ENCODE data around the gene GREM1.

GREM1 gene

DNA sequence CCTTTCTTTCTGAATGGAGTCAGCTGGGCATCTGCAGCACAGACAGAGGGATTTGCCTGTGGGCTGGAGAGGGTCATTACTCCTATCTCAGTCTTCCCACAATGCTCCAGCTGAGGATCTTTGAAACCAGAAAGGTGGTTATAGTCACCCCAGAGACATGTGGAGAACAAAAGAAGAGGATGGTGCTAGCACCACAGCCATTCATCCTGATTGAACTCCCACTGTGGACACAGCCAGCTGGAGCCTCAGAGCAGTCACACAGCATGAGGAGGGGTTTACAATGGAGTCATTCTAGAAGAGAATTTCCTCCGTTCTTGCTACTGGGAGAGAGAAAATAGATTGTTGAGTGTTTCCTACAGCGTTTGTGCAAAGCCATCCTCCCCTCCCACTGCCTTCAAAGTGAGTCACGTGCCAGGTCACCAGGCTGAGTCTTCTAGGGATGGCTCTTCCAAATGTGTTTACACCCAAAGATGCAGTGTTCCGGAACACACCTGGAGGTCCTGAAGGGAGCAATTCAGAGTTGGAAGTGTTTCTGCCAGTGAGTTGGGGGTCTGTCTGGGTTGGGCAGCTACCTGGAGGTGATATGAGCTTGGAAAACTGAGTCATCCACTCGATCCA is 18.9 kb upstream of the GREM1 start:
- no peak for DNase-seq

DNA sequence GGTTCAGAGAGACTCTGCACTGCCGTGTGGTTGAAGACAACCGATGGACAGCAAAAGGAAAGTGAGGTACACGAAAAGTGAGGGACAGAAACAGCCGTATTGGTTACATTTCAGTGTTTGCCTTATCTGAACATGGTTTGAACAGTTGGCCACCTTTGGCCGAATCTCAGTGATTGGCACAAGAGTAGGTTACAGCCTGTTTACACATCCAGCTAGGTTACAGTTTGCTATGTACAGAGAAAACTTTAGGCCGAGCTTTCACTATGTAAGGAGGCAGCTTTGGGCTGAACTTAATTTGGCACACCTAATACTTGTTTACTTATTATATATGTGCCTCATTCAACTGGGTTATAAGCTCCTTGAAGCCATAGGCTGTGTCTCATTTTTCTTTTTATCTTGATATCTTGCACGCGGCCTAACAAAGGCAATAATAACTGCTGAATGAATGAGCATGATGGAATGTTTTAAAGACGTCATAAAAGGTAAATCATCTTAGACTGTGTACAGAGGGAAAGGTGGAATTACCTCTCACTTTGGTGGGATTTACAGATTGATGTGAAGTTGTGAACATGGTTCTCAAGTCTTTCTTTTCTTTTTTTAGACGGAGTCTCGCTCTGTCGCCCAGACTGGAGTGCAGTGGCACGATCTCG is 17.2 kb upstream of the GREM1 start:
- DNase-seq: no peak

DNA sequence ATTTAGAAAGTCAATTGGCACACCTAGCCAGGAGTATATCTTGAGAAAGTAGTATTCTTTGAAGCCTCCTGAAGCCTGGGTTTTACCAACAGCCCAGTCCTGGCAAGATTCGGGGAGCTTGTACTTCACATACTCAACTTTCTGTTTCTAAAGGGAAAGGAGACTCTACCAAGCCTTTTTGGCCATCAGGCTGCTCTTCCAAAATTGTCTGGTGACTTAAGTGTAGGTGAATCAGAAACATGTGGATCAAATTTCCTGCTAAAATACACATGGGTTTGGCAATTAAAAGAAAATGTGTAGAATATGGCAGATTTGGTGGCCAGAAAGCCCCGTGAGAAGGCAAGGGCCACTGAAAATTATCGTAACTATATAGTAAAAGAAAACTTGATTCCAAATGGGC is 15.9 kb upstream of the GREM1 start:
- DNase-seq: no peak

DNA sequence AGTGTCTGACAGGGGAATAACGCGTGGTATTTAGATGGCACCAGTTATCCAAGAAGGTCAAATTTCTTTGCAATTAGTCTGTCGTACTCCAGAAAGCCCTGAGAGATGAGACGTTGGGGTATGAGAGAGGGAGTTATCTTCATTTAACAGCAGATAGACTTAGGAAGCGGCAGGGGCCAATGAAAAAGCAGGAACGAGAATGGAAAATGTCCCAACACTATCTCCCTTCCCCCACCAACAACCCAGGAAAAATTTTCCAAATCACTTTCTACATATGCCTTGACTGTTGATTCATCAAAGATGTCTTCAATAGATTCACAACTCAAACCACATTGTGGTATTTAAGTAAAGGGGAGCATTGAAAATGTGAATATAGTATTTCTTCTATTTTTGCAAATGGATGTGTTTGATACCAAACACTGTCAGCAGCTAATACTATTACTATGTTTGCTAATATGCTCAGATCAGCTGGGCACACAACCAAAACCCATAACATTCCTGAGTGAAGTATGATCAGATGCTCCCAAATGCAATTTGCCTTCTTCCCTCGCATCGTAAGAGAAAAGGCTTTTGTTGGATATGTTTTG is 13.3 kb upstream of the GREM1 start:
- peak; percentile 41 for DNase-seq

- no peak for DNase-seq
Observed at GRCh38 chr15:32705446-32705845, 12.4 kb upstream of the GREM1 start.

DNA sequence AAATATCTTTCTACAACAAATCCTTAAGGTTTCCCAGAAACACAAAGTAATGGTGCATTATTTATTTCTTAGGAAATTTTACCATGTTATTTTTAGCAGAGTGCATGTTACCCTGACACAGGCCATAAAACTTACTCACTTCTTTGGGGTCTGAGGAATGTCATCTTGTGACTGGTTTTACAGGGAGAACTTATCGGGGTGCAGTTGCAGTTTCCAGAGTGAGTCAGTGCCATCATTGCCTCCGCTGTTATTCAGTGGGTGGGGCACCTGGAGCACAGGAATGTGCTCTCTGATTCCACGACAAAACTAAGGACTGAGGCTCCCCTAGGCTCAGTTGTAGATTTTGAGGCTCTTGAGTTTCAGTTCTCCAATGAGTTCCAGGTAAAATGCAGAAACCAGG is 11.1 kb upstream of the GREM1 start:
- no peak for DNase-seq

DNA sequence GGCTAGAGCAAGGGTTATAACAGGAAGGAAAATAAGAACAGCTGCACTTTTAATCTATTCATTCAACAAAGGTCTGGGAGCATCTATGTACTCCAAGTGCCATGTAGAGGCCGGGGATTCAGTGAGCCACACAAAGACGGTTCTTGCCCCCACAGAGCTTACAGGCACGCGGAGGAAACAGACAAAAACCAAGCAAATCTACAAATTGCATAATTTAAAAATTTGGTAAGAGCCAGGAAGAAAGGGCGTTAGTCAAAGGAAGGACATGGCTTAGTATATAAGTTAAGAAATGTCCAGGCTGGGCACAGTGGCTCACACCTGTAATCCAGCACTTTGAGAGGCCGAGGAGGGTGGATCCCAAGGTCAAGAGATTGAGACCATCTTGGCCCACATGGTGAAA is 10.4 kb upstream of the GREM1 start:
- no peak for DNase-seq

DNA sequence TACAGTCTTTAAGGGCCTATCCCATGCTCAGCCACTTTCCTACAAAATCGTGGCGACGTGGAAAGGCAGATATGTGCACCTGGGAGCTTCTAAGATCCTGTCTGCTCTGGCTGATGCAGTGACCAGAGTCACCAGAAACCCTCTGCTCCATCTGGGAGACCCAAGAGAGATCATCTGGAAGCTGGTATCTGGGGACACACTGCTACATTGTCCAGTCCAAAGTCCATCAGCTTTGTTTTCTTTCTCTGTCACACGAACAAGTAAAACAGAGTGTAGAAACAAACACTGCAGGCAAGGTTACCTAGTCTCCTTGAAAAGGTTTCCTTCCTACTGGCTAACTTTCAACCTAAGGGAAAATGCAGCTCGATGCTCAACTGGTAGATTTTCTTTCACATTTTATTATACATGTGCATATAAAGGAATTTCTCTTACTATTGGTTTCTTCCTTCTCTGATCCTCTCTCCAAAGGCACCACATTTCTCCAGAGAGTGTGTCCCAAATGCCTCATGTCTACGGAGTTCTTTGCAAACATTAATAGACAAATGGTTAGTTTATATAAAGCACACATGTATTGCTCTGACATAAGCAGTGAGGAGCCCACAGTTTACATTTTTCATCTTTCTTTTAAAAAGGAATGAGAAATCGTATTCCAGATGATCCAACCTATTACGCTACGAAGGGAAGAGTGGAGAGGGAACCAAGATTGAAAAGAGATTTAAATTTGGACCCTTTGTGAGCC is 8.3 kb upstream of the GREM1 start:
- no peak for DNase-seq

DNA sequence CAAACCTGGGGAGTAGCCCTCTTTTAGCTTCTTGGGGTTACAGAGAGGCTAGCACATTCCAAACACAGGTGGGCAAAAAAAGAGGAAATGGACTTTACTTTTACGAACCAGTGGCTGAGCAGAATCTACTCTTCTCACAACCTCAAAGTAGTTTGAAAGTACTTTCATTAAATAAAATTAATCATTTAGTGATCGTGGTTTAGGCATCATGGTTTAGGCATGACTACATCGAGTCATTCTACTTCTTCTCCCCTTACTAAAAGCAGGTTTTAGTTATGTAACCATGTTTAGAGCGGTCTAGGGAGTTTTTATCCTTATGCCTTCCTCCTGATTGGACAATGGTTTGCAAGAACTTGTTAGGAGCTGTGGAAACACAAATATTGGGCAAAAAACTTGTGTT is 2.5 kb upstream of the GREM1 start:
- no peak for DNase-seq

GRCh38 chr15:32716216-32716914 is 1.4 kb upstream of the GREM1 start:
- peak; percentile 38 for DNase-seq

DNA sequence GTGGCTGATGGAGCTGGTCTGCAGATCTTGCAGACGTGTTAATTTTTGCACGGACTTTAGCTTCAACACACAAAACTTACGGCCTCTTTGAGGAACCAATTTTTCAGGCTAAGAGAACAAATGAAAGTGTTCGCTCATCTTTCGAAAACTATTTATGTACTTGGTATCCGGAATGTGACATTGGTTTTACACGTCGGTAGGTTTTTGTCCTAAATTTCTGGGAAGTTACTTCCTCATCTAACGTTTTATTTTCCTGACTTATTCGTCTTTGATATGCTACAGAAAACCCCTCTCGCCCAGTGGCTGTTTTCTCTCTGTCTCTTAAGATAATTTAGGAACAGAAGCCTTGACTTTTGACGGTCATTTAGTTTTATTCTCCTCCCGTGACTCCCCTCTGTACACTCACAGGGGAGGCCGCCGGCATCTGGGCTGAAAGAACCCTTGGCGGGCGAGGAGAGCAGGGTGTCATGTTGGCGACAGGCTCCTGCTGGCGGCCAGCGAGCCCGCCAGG is 834 bp upstream of the GREM1 start:
- DNase-seq: peak; percentile 65

GRCh38 chr15:32718227-32718820 is 520 bp downstream of the GREM1 start:
- peak; percentile 67 for DNase-seq

DNA sequence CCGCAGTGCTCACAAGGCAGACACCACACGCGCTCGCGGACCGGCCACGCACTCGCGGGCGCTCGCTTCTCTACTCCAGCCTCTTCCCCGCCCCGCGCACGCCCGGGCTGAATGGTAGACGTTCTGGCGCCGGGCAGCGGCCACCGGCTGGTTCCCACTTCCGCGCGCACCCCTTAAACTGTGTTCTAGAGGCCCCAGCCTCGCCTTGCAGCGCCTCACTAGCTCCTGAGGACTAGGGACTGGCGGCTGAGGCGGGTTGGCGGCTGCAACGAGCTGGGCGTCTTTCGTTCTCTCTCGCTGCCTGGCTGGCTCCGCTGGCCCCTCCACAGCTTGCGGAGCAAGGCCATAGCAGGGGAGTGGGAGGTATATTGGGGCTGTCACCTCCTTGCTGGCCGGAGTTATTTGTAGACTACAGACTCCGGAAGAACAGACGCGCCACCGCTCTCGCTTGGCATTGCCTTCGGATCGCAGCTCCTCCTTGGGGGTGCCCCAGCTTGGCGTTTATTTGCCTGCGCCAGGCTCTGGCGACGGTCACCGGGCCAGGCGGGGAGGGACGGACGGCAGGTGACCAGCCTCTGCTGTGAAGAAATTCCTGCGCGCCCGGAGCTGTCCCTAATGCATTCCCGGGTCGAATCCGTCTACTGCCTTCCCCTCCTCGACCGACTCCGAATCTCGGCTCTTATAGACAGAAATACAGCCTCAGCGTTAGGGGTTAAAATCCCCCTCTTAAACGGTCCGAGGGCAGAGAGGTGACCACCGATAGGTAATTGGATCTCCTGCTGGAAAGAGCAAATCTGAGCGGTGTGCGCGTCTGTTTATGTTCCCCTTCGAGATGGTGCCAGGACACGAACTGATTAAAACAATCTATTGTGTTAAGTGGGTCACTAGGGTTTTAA is 1.3 kb downstream of the GREM1 start:
- DNase-seq: peak; percentile 63

DNA sequence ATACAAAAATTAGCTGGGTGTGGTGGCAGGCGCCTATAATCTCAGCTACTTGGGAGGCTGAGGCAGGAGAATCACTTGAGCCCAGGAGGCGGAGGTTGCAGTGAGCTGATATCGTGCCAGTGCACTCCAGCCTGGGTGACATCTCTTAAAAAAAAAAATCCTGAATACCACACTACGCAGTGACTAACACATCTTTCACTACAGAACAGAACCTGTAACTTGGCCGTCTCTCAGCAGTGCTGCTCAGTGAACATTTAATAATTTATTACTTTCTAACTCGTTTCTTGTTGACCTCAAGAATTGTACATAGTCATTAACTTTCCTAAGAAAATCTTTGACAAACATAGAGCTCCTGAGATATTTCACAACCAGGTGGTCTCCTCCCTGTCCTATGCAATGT is 3.8 kb downstream of the GREM1 start:
- DNase-seq: no peak

GRCh38 chr15:32722136-32722535 is 4.3 kb downstream of the GREM1 start:
- DNase-seq: no peak

DNA sequence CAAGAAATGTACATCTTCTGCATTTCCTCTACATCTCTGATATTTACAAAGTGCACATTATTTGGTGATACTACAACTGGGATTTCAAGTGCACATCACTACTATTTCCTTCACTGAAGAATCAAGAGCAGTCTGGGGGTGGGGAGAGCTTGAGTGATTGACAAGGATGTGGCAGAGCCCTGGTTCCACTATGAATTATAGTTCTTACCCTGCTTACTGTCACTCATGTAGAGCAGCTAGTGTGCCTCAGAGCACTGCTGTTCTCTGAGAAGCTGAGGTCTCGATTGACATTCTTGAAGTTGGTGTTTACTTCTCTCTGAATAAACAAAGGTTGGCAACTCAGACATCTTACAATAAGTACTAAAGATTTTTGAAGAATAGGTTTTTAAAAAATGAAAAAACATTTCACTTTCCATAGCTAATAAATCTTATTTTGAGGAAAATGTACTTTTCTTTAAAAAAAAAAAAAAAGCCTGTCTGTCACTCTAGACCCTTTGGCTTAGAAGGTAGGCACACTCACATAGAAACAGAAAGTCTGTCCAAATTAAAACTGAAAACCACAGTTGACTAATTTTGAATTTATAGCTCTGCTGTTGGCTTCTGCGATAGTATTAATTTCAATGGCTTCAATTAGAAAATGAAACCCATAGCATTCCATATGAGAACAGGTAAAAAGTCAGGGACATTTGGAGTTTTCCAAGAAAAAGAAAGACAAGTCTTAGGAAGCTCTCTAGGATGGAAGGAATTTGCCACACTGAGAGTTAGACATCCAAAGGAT is 5.6 kb downstream of the GREM1 start:
- no peak for DNase-seq

- no peak for DNase-seq
Observed at GRCh38 chr15:32729700-32730395, 12.0 kb downstream of the GREM1 start.

- peak; percentile 38 for DNase-seq
Observed at GRCh38 chr15:32730677-32731654, 13.2 kb downstream of the GREM1 start.
